ENCODE measurements around the gene DOK3.
A peak's percentile ranks its signal among the peaks of the same experiment; 100 is the strongest.

DOK3 gene

DNA sequence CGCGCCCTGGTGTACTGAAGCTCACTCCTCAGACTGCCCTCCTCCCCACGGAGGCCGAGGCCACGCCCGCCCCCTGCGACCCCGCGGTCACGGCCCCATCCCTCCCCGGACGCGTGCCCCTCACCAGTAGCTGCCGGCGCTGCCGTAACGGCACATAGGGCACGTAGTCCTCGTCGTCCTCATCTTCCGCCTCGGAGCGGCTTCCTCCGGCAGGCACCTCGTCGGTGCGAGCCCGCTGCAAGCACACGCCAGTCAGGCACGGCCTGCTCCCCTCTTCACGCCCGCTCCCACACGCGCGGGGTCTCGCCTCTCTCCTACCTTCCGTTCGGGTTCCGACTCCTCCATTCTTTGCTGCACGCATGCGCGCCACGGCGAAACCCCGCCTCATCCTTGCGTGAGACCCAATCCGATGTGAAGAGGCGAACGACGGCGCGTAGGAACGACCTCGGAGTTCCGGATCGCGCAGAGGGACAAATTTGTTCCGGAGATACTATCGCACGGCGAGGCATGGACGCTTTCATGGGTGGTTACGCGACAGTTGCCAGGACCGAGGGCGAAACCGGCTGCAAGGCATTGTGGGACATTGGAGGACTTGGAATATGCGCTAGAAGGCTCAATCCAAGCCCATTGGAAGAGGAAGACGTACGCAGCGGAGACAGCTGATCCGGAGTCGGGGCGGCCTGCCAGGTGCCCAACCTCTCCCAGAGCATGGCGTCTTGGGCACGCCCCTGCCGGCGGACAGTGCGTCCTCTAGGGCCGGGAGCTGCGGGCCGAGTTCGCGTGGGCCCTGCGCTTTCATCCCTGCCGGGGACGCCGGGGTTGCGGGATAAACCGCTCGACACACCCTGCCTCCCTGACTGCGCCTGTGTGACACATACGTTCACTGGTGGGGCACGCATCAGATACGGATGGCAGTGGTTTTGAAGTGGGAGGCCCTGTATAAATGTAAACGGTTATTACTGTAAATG is 7.3 kb upstream of the DOK3 start, which contains the start of gene DDX41:
Gene DDX41, minus strand, starts transcription at position 361 of the 968 bp plus-strand sequence. Its CDS starts 16 bp downstream, at position 345.
- peak; percentile 99 for DNase-seq (ENCODE audit: low read depth)
- H3K4me3 ChIP-seq (ENCODE audit: low read depth, low read length) = peak within 1 kb of the TSS; percentile 79

DNA sequence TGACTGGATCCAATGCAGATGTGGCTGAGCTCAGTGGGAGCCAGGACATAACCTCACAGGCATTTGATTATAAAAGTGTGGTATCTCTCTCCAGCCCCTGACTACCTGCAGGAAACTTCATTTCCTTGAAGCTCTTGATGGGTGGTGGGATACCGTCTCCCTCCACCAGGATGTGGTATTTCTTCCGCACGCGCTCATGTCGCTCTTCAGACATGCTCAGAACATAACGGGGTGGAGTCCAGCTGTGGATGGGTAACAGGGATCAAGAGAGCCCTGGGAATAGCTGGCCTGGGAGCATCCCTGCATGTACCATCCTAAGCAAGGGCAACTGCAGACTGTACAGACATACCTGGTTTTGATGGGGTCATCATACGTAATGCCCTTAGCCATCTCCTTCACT is 6.0 kb upstream of the DOK3 start:
- DNase-seq (ENCODE audit: low read depth) = no peak
- H3K4me3 ChIP-seq (ENCODE audit: low read depth, low read length) = peak overlapping the region; percentile 79

DNA sequence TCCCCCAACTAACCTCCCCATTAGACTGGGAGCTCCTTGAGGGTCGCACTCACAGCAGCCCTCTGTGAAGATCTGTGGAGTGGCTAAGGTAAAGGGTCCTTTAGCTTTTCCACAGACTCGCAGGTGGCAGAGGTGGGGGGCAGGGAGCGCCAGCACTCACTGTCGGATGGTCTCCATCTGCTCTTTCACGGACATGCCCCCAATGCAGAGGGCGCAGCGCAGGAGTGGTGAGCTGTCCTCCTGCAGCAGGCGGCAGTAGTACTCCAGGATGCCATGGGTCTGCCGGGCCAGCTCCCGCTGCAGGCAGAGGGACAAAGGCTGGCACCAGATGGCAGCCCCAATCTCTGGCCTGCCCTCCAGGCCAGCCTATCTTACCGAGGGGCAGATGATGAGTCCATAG is 4.9 kb upstream of the DOK3 start:
- DNase-seq (ENCODE audit: low read depth) = no peak
- peak overlapping the region; percentile 79 for H3K4me3 ChIP-seq (ENCODE audit: low read depth, low read length)

DNA sequence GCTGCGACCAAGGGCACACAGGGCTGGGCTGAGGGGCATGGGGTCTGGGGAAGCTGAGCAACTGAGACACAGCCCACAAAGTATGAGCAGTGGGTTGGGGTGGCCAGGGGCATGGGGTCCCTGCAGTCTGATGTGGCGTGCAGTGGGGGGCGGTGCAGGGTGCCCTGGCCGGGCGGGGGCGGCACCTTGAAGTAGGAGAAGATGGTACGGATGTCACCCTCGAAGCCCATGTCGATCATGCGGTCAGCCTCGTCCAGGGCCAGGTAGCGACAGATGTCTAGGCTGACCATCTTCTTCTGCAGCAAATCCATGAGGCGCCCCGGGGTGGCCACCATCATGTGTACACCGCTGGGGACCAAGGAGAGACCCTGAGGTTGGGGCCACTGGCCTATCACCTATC is 3.9 kb upstream of the DOK3 start:
- no peak for DNase-seq (ENCODE audit: low read depth)
- H3K4me3 ChIP-seq (ENCODE audit: low read depth, low read length) = no peak overlapping the region

DNA sequence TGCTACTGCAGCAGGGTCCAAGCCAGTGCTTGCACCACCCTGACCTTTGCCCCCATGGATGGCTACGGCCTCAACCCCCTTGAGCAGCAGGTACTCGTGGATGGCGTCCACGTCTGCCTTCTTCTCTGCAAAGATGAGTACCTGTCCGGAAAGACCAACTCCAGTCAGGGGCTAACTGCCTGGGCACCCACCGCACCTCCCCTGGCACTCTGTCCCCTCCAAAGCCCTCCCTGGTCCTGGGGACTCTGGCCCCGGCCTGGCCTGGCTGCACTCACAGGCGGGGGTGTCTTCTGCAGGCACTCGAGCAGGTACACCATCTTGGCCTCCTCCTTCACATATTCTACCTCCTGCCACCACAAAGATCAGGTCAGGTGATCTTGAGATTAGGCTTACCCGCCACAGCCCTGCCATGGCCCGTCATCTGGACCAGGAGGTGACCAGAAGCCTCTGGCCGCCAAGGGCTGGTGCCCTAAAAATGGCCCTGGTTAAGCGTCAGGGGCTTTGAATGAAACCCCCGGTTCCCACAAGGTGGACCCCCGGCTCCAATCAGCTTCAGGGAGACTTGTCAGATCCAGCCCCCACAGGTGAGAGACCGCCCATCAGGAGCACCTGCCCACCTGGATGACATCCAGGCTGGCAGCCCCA is 3.2 kb upstream of the DOK3 start:
- H3K4me3 ChIP-seq (ENCODE audit: low read depth, low read length) = no peak overlapping the region
- no peak for DNase-seq (ENCODE audit: low read depth)

DNA sequence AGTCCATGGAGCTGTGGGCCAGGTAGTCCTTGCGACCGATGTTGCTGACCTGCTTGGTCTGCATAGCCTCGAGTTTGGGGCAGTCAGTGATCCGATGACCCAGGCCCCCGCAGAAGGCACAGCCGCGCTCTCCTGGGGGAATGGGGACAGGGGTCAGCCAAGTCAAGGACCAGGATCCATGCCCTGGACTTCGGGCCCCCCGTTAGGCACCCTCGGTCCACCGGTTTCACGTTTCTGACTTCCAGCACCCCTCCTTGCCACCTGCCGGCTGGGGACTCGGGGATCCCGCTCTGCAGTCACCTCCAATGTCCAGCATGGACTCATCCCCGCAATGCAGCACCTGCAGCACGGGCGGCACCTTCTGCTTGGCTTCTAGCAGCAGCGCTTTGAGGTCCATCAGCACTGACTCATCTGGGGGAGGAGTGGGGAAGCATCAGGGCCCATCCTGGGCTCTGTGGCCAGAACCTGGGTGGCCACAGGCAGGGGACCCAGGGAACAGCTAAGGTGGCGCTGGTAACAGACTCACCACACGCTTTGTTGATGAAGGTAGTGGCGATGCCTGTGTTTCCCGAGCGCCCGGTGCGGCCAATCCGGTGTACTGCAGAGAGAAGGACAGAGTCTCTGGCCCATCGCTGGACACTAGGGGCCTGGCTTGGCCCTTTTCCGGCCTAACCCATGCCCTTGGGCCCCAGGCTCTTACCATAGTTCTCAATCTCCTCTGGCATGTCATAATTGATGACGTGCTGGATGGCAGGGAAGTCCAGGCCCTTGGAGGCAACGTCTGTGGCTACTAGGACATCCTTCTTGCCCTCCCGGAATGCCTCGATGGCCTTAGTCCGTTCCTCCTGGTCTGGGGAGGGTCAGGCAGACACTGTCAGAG is 2.4 kb upstream of the DOK3 start:
- DNase-seq (ENCODE audit: low read depth) = no peak
- H3K4me3 ChIP-seq (ENCODE audit: low read depth, low read length) = no peak overlapping the region

DNA sequence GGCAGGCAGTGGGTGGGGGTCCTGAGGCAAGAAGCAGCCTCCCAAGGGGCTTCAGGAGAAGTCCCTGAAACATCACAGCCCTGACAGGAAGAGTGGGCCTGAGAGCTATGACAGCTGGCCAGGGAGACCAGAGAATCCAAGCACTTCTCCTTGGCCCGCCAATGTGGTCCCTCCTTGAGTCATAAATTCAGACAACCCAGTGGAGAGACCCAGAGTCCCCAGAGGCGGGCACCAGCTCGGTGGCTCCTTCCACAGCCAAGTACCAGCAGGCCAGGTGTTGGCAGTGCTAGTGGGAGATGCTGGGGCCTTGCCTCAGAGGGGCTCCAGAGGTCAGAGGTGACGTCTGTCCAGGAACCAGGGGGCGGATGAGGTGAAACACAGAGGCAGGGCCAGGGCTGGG is 1.6 kb upstream of the DOK3 start:
- no peak overlapping the region for H3K4me3 ChIP-seq (ENCODE audit: low read depth, low read length)
- no peak for DNase-seq (ENCODE audit: low read depth)

DNA sequence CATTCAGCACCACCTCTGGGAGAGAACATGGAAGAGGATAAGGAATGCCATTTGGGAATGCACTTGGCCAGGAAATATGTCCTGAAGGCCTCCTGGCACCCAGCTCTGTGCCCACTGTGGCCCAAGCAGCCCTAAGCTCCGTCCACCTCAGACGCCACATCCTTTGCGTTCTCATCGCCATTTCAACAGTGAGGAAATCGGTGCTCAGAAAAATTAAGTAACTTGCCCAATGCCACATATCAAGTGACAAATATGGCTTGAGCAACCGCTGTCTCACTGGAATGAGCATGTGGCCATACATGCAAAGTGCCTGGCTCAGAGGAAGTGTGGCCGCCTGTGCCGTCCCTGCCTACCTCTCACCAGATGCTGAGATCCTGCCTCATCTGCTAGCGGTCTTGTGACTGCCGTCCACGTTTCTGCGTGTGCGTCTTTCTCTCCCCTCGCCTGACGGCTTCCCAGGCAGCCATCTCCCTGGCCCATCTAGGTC is 984 bp upstream of the DOK3 start:
- H3K4me3 ChIP-seq (ENCODE audit: low read depth, low read length) = no peak overlapping the region
- DNase-seq (ENCODE audit: low read depth) = no peak

DNA sequence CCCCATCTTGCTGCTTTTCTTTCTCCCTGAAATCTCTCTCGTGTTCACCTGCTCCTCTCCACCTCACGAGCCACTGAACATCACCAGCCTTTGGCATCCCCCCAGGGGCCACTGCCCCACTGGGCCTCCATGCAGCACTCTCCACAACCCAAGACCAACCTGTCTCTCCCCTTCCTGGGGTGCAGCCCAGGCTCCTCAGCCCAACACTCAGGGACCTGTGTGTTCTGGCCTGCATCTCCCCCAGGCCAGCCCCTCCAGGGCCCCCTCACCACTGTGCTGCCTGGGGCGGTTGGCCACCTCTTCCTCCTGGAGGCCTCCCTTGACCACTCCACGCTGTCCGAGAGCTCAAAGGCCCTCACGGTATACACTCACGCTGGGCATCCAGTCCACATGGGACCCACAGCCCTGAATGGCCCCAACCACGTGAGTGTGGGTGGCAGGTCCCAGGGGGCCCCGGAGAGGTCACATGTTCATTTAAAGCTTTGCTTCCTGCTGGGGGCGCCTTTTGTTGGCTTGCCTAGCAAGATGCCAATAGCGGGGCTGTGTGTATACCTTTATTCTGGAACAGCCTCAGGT is 453 bp upstream of the DOK3 start:
- DNase-seq (ENCODE audit: low read depth) = no peak
- H3K4me3 ChIP-seq (ENCODE audit: low read depth, low read length) = no peak overlapping the region

DNA sequence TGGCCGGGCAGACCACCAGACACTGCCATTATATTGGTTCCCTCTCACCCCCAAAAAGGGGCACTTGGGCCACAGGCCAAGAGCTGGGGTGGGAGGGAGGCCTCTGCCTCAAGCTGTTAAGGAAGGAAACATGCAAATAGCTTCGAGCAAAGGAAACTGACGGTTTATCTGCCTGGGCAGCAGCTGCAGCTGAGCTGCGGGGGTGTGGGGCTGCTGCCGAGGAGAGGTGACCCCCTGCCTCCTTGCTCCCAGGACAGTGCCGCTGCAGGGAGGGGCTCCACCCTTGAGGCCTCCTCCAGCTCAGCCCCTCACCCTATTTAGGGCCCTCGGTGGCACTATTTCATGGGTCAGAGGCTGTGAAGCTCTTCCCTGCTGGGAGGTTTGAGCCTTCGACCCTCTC is 789 bp downstream of the DOK3 start:
- DNase-seq (ENCODE audit: low read depth) = no peak
- peak overlapping the region; percentile 29 for H3K4me3 ChIP-seq (ENCODE audit: low read depth, low read length)

DNA sequence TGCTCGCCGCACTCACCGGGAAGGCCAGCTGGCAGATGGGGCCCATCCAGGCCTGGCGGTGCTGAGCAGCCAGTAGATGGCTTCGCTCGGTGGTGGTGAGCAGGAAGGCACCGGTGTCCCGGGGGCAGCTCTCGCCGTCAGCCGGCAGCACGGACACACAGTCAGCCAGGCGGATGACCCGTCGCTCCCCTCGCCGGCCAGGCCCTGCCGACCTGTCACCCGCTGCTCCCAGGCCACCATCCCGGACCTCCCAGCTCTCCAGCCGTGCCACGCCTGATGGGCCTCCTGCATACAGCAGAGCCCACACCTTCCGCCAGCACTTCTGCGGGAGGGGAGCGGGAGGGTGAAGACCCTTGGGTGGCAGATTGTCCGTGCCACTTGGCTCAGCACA is 1.4 kb downstream of the DOK3 start:
- no peak overlapping the region for H3K4me3 ChIP-seq (ENCODE audit: low read depth, low read length)
- no peak for DNase-seq (ENCODE audit: low read depth)

DNA sequence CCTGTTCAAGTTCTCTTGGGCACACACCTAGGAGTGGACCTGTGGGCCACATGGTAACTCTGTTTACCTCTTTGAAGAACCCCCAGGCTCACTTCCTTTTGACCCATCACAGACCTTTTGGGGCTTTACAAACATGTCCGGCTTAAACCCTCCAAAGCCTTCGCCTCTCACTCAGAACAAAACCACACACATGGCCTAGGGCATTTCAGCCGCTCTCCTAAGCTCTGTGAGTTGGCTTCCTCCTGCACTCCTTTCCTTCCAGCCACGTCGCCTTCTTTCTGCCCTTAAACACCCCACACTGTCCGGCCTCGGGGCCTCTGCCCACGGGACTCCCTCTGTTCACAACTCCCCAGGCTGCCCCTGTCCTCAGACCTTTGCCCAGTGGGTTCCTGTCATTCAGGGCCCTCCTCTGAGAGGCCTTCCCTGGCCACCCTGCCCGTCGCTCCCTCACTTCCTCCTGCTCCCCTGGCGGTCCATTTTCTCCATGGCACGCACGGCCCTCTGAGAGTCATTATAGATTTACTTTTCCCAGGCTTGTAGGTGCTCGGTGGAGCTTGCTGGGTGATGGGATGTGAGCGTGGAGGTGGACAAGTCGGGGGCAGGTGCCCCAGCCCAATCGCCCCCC is 1.9 kb downstream of the DOK3 start:
- DNase-seq (ENCODE audit: low read depth) = no peak
- no peak overlapping the region for H3K4me3 ChIP-seq (ENCODE audit: low read depth, low read length)

DNA sequence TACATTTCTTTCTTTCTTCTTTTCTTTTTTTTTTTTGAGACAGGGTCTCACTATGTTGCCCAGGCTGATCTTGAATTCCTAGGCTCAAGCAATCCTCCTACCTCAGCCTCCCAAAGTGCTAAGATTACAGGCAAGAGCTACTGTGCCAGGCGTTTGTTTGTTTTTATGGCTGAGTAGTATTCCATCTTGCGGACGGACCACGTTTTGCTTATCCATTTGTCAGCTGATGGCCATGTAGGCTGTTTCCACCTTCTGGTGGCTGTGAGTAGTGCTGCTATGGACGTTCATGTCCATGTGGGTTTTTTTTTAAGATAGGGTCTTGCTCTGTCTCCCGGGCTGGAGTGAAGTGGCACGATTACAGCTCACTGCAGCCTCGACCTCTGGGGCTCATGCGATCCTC is 2.5 kb downstream of the DOK3 start:
- no peak for DNase-seq (ENCODE audit: low read depth)
- no peak overlapping the region for H3K4me3 ChIP-seq (ENCODE audit: low read depth, low read length)

DNA sequence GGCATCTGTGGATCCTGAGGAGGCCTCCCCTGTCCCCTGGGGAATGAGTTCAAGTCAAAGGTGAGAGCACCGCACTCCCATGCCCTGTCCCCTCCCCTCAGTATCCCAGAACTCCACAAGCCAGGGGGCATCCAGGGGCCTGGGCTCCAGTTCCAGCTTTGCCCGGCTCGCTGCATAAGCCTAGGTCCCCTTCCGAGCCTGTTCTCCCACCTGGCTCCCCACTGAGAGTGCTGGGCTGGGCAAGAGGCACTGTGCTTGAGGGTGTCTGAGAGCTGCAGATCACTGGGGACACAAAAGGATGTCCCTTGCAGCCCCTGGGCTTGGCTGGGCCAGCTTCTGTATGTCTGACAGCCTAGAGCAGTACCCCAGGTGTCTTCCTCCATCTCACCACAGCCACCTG is 4.6 kb downstream of the DOK3 start:
- no peak overlapping the region for H3K4me3 ChIP-seq (ENCODE audit: low read depth, low read length)
- DNase-seq (ENCODE audit: low read depth) = no peak

DNA sequence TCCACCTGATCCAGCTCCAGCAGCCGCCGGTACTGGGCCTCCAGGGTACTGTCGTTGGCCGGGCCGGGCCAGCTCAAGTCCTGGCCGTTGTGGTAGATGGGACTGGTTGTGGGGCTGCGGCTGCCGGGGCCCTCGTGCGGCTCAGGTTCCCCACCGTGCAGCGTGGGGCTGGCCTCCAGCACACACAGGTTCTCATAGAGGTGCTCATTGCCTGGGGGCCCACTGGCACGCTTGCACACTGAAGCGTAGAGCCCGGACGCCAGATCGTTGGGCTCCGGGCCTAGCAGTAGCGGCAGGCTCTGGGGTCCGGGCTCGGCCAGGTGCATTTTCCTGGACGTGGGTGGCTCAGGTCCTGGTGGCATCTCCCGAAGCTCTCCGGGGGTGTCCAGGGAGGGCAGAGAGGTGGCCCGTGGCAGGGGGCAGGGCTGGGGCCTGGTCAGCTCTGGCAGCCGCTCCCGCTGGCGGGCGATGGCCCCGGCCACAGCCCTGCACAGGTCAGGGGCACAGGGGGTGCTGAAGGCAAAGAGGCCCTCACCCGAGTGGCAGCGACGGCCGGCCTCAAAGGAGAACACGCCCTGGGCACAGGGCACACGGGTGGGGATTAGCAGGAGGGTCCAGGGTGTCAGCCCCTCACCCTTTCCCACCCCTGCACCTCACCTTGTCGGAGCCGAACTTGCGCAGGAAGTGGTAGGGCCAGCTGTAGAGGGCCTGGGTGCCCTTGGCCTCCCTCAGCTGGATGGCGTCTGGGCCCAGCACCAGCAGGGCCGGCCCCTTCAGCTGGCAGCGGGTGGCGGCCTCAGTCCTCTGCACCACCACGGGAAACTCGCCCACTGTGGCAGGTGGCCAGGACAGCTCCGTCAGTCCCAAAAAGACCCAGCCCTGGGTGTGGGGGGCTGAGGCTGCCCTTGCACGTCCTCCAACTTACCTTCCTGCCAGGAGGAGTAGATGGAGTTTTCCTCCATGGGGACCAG is 5.3 kb downstream of the DOK3 start:
- H3K4me3 ChIP-seq (ENCODE audit: low read depth, low read length) = no peak overlapping the region
- DNase-seq (ENCODE audit: low read depth) = no peak

DNA sequence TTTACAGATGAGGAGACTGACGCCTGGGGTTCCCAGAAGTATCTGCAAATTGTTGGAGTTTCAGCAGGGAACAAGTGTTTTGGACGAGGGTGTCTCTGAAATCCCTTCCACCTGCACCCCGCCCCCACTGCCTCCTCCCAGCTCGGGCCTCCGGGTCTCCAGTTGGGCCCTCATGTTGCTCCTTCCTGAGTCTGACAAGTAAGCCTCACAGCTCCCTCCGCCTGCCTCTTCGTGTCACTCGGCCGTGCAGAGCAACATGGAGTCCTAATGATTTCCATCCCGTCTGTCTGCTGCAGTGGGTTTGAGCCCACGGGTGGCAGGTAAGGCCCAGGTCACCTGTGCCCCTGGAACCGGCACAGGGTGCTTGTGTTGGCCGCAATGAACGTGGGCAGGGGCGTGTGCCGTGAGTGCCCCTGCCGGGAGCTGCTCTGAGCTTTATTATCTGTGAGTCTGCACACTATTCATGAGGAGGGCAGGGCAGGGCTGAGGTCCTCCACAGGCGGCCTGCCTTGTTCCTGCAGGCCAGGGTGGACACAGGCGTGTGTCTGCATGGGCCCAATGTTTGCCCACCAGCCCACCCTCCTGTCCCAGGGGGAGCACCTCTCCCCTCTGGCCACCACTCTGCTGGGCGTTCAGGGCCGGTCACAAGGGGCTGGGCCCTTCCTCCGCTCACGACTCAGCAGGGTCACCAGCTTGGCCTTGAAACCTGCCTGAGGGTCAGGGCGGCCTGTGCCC is 6.1 kb downstream of the DOK3 start:
- DNase-seq (ENCODE audit: low read depth) = no peak
- H3K4me3 ChIP-seq (ENCODE audit: low read depth, low read length) = no peak overlapping the region

DNA sequence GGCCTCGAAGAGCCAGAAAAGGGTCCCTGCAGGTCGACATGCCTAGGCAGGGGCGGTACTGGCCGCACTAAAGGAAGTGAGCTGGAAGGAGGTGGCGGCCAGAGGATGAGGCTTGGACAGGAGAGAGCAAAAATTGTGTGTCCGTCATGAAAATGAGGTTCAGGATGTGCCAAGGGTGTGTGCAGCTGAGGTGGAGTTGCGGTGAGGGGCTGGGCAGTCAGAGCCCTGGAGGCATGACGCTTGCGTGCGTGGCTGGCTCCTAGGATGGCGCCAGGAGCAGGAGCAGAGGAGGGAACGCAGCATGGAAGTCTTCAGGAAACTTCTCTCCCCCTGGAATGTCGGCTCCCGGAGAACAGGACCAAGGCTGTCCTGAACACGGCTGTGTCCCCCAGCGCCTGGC is 6.7 kb downstream of the DOK3 start:
- no peak for DNase-seq (ENCODE audit: low read depth)
- no peak overlapping the region for H3K4me3 ChIP-seq (ENCODE audit: low read depth, low read length)

Data from skeletal muscle cell (primary cell).